ENCODE results near the gene PSENEN. TPM values are rescaled to one million over a fixed set of nuclear protein-coding genes. Genes with fewer than 3 reads are reported as not detected.

The PSENEN gene
- polyA plus RNA-seq, 4 donors = 59.7 to 95.9 (median 70.1) TPM

DNA sequence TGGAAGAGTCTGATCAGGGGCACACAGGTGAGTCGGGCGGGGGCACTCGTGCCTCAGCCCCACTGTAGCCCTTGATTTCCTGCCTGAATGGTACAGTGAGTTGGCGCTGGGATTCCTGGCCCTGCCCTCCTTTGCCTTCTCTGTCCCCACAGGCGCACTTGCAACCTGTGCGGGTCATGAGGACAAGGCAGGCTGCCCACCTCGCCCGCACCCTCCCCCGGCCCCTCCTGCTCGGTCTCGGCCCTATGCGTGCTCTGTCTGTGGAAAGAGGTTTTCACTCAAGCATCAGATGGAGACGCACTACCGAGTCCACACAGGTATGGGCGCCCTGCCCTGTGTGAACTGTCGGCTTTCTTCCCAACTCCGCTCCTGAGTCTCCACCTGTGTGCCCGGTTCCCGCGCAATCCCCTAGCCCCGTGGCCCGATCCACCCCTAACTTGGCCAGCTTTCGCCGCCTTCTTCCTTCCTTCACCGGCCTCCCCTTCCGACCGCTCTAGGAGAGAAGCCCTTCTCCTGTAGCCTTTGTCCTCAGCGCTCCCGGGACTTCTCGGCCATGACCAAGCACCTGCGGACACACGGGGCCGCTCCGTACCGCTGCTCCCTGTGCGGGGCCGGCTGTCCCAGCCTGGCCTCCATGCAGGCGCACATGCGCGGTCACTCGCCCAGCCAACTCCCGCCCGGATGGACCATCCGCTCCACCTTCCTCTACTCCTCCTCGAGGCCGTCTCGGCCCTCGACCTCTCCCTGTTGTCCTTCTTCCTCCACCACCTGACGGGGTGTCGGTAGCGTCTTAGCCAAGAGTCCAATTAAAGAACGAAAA is 29.3 kb upstream of the PSENEN start:
- FAIRE-seq (no peak), DNase-seq (peak in 1 of 2 donors; percentile 29)
- WGBS, 3 donors = 0 to 3% (median 2%) methylated on average over 44 to 52 of the region's 52 CpGs
- peaks cover 0 to under 1% (median 0%) of the 10 kb centered on the region in 3 donors for H3K27me3 ChIP-seq (ENCODE audit: control insufficient read depth in 3 of 3, insufficient read depth in 3 of 3, low read length in 3 of 3)
- peaks cover 0 to 17% (median 4%) of the 10 kb centered on the region in 3 donors for H3K36me3 ChIP-seq (ENCODE audit: control insufficient read depth in 3 of 3, insufficient read depth in 2 of 3, low read depth in 1 of 3, low read length in 3 of 3)
- no peaks in the 10 kb centered on the region for H3K9me3 ChIP-seq (ENCODE audit: control insufficient read depth in 2 of 2, insufficient read depth in 1 of 2, low read depth in 1 of 2, low read length in 1 of 2)
- H3K4me3 ChIP-seq (ENCODE audit: low read depth in 1 of 3, low read length in 3 of 3) = peak overlapping the region; percentile 28 to 95 (median 93)
- H3K27ac ChIP-seq (ENCODE audit: low read depth in 1 of 3, low read length in 2 of 3) = peak overlapping the region; percentile 82 to 94 (median 86)
- H3K4me1 ChIP-seq (ENCODE audit: control insufficient read depth in 3 of 3, insufficient read depth in 2 of 3, low read depth in 1 of 3, low read length in 2 of 3) = peaks cover 0 to 25% (median 11%) of the 10 kb centered on the region in 3 donors

DNA sequence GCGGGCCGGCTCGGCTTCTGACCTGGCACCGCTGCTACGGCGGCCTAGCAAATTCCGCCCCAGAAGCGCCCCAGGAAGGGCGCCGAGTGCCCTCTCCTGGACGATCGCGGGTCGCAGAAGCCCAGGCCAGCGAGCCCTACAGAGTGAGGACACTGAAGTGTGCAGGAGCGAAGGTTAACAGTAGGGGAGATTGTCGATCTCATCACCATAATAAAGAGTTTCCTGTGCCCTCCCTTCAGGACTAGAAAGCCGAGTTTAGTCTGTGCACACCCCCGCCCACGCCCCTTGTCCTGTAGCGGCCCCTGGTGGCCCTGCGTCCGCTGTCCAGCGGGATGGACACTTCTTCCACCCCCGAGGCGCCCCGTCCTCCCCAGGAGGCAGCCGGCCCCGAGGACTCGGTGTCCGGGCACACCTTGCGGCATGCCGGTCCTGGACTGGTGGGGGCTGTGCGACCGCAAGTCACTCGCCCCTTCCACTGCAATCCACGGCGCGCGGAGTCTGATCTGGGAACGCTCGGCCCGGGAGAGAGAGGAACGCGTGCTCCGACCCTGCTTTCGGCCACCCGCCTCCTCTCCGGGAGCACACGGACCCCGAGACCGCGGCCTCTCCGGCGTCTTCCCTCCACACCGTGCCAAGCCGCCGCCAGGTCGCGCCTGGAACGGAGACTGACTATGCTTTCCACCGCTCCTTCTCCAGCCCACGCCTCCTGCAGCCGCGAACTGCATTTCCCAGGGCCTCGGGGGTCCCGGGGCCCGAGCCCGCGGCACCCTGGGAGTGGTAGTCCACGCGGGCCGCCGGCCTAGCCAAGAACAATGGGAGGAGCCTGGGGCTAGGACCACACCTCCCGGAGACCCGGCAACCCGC is 28.4 kb upstream of the PSENEN start:
- no peaks in the 10 kb centered on the region for H3K9me3 ChIP-seq (ENCODE audit: control insufficient read depth in 2 of 2, insufficient read depth in 1 of 2, low read depth in 1 of 2, low read length in 1 of 2)
- H3K4me3 ChIP-seq (ENCODE audit: low read depth in 1 of 3, low read length in 3 of 3) = peak overlapping the region; percentile 92 to 95 (median 93)
- H3K27me3 ChIP-seq (ENCODE audit: control insufficient read depth in 3 of 3, insufficient read depth in 3 of 3, low read length in 3 of 3) = no peaks in the 10 kb centered on the region
- FAIRE-seq = no peak
- peak; percentile 92 to 98 for DNase-seq
- 0% methylated on average over 55 to 77 of the region's 77 CpGs for WGBS, 3 donors
- peaks cover 0 to 25% (median 11%) of the 10 kb centered on the region in 3 donors for H3K4me1 ChIP-seq (ENCODE audit: control insufficient read depth in 3 of 3, insufficient read depth in 2 of 3, low read depth in 1 of 3, low read length in 2 of 3)
- peak overlapping the region; percentile 82 to 94 (median 86) for H3K27ac ChIP-seq (ENCODE audit: low read depth in 1 of 3, low read length in 2 of 3)
- peaks cover 2 to 25% (median 8%) of the 10 kb centered on the region in 3 donors for H3K36me3 ChIP-seq (ENCODE audit: control insufficient read depth in 3 of 3, insufficient read depth in 2 of 3, low read depth in 1 of 3, low read length in 3 of 3)

DNA sequence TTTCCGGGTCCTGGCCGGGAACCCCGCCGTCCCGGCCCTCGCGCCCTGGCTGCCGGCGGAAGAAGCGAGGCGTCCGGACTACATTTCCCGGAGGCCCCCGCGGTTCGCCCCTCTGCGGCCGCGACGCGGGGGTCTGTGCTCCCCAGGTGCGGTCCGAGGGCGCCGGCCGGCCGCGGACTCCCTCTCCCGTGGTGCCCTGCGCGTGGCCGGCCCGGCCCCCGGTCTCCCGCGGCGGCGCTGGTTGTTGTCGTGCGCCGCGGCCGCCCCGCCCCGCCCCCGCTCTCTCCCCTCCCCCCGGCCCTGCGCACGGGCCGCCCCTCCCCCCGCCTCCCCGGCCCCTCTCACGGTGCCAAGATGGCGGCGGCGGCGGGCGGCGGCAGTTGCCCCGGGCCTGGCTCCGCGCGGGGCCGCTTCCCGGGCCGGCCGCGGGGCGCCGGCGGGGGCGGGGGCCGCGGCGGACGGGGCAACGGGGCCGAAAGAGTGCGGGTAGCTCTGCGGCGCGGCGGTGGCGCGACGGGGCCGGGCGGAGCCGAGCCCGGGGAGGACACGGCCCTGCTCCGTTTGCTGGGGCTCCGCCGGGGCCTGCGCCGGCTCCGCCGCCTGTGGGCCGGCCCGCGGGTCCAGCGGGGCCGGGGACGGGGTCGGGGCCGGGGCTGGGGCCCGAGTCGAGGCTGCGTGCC is 27.6 kb upstream of the PSENEN start, which contains the start of gene KMT2B:
Gene KMT2B (plus strand): TSS at position 339 of the 680 bp plus-strand sequence. CDS start 16 bp downstream, at position 355.
- Histone ChIP-seq H3K4me1 (ENCODE audit: control insufficient read depth in 3 of 3, insufficient read depth in 2 of 3, low read depth in 1 of 3, low read length in 2 of 3) (peaks cover 0 to 25% (median 11%) of the 10 kb centered on the region in 3 donors), H3K36me3 (ENCODE audit: control insufficient read depth in 3 of 3, insufficient read depth in 2 of 3, low read depth in 1 of 3, low read length in 3 of 3) (peaks cover 7 to 33% (median 8%) of the 10 kb centered on the region in 3 donors), H3K9me3 (ENCODE audit: control insufficient read depth in 2 of 2, insufficient read depth in 1 of 2, low read depth in 1 of 2, low read length in 1 of 2) (no peaks in the 10 kb centered on the region), H3K27ac (ENCODE audit: low read depth in 1 of 3, low read length in 2 of 3) (peak within 1 kb of the TSS; percentile 82 to 94 (median 86)), H3K4me3 (ENCODE audit: low read depth in 1 of 3, low read length in 3 of 3) (peak within 1 kb of the TSS; percentile 92 to 95 (median 93)), H3K27me3 (ENCODE audit: control insufficient read depth in 3 of 3, insufficient read depth in 3 of 3, low read length in 3 of 3) (no peaks in the 10 kb centered on the region)
- DNase-seq (peak in 1 of 2 donors; percentile 98), FAIRE-seq (no peak)
- 0 to 1% (median 0%) methylated on average over 7 to 108 of the region's 109 CpGs for WGBS, 3 donors

DNA sequence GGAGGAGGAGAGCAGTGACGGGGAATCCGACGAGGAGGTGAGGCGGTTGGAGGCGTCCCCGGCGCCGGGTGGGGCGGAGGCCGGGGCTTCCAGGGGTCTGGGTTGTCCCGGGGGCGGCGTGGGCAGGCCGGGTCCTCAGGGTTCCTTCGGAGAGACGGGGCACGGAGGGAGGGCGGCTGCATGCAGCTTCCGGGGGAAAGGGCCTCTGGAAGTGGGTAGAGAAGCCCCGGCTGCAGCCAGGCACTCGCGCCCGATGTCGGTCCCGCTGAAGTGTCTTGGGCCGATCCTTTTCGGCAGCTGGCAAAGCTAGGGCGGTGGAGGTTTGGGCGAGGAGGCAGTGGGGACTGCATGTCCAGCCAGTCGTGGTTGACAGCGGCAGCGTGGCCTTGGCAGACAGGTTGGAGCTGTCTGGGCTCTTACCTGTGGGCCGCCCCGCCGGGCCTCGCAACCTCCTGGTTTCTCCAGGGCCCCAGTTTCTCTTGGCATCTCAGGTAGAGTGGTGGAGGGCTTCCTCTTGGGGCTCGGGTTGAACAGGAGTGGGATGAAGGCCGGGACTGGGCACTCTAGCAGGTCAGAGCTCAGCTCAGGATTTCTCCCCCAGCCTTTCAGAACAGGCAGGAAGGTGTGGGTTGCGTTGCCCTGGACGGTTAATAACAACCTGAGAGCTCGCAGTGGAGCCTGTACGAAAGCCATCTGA is 27.0 kb upstream of the PSENEN start:
- peak overlapping the region; percentile 85 to 95 (median 92) for H3K4me3 ChIP-seq (ENCODE audit: low read depth in 1 of 3, low read length in 3 of 3)
- H3K4me1 ChIP-seq (ENCODE audit: control insufficient read depth in 3 of 3, insufficient read depth in 2 of 3, low read depth in 1 of 3, low read length in 2 of 3) = peaks cover 0 to 25% (median 11%) of the 10 kb centered on the region in 3 donors
- peak overlapping the region; percentile 38 to 66 (median 53) for H3K27ac ChIP-seq (ENCODE audit: low read depth in 1 of 3, low read length in 2 of 3)
- DNase-seq (peak; percentile 38 to 51), FAIRE-seq (no peak)
- peaks cover 8 to 40% (median 9%) of the 10 kb centered on the region in 3 donors for H3K36me3 ChIP-seq (ENCODE audit: control insufficient read depth in 3 of 3, insufficient read depth in 2 of 3, low read depth in 1 of 3, low read length in 3 of 3)
- WGBS, 3 donors = 1% methylated on average over 38 to 42 of the region's 42 CpGs
- no peaks in the 10 kb centered on the region for H3K9me3 ChIP-seq (ENCODE audit: control insufficient read depth in 2 of 2, insufficient read depth in 1 of 2, low read depth in 1 of 2, low read length in 1 of 2)
- no peaks in the 10 kb centered on the region for H3K27me3 ChIP-seq (ENCODE audit: control insufficient read depth in 3 of 3, insufficient read depth in 3 of 3, low read length in 3 of 3)

DNA sequence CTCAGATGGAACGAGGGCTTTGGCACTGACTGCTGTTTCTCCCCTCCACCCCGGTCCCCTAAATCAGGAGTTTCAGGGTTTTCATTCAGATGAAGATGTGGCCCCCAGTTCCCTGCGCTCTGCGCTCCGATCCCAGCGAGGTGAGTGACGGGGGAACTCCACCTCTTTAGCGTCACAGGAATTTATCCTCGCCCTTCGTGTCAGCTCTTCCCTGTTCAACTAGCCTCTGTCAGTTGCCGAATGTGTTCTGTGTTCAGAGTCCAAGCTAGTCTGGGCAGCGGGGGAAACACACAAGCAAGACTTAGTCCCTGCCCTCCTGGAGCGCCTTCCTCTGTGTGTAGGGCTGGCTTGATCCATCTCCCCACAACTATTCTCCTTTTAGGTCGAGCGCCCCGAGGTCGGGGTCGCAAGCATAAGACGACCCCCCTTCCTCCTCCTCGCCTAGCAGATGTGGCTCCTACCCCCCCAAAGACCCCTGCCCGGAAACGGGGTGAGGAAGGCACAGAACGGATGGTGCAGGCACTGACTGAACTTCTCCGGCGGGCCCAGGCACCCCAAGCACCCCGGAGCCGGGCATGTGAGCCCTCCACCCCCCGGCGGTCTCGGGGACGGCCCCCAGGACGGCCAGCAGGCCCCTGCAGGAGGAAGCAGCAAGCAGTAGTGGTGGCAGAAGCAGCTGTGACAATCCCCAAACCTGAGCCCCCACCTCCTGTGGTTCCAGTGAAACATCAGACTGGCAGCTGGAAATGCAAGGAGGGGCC is 25.9 kb upstream of the PSENEN start:
- 79 to 86% (median 83%) methylated on average over 32 of the region's 32 CpGs for WGBS, 3 donors
- no peak for FAIRE-seq
- no peaks in the 10 kb centered on the region for H3K27me3 ChIP-seq (ENCODE audit: control insufficient read depth in 3 of 3, insufficient read depth in 3 of 3, low read length in 3 of 3)
- peaks cover 0 to 25% (median 11%) of the 10 kb centered on the region in 3 donors for H3K4me1 ChIP-seq (ENCODE audit: control insufficient read depth in 3 of 3, insufficient read depth in 2 of 3, low read depth in 1 of 3, low read length in 2 of 3)
- peak overlapping the region in 2 of 3 donors; percentile 85 to 95 for H3K4me3 ChIP-seq (ENCODE audit: low read depth in 1 of 3, low read length in 3 of 3)
- H3K9me3 ChIP-seq (ENCODE audit: control insufficient read depth in 2 of 2, insufficient read depth in 1 of 2, low read depth in 1 of 2, low read length in 1 of 2) = no peaks in the 10 kb centered on the region
- peak in 1 of 2 donors; percentile 16 for DNase-seq
- peaks cover 10 to 51% (median 16%) of the 10 kb centered on the region in 3 donors for H3K36me3 ChIP-seq (ENCODE audit: control insufficient read depth in 3 of 3, insufficient read depth in 2 of 3, low read depth in 1 of 3, low read length in 3 of 3)
- no peak overlapping the region for H3K27ac ChIP-seq (ENCODE audit: low read depth in 1 of 3, low read length in 2 of 3)

DNA sequence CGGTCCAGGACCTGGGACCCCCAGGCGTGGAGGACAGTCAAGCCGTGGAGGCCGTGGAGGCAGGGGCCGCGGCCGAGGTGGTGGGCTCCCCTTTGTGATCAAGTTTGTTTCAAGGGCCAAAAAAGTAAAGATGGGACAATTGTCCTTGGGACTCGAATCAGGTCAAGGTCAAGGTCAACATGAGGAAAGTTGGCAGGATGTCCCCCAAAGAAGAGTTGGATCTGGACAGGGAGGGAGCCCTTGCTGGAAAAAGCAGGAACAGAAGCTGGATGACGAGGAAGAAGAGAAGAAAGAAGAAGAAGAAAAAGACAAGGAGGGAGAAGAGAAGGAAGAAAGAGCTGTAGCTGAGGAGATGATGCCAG is 25.3 kb upstream of the PSENEN start:
- FAIRE-seq = no peak
- no peak for DNase-seq
- Histone ChIP-seq H3K9me3 (ENCODE audit: control insufficient read depth in 2 of 2, insufficient read depth in 1 of 2, low read depth in 1 of 2, low read length in 1 of 2) (no peaks in the 10 kb centered on the region), H3K36me3 (ENCODE audit: control insufficient read depth in 3 of 3, insufficient read depth in 2 of 3, low read depth in 1 of 3, low read length in 3 of 3) (peaks cover 14 to 56% (median 21%) of the 10 kb centered on the region in 3 donors), H3K27me3 (ENCODE audit: control insufficient read depth in 3 of 3, insufficient read depth in 3 of 3, low read length in 3 of 3) (no peaks in the 10 kb centered on the region), H3K4me1 (ENCODE audit: control insufficient read depth in 3 of 3, insufficient read depth in 2 of 3, low read depth in 1 of 3, low read length in 2 of 3) (peaks cover 0 to 23% (median 11%) of the 10 kb centered on the region in 3 donors), H3K4me3 (ENCODE audit: low read depth in 1 of 3, low read length in 3 of 3) (no peak overlapping the region), H3K27ac (ENCODE audit: low read depth in 1 of 3, low read length in 2 of 3) (no peak overlapping the region)
- WGBS, 3 donors = 90 to 92% (median 90%) methylated on average over 9 of the region's 9 CpGs

DNA sequence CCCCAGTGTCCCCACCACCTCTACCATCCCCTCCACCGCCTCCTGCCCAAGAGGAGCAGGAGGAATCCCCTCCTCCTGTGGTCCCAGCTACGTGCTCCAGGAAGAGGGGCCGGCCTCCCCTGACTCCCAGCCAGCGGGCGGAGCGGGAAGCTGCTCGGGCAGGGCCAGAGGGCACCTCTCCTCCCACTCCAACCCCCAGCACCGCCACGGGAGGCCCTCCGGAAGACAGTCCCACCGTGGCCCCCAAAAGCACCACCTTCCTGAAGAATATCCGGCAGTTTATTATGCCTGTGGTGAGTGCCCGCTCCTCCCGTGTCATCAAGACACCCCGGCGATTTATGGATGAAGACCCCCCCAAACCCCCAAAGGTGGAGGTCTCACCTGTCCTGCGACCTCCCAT is 24.8 kb upstream of the PSENEN start:
- no peaks in the 10 kb centered on the region for H3K9me3 ChIP-seq (ENCODE audit: control insufficient read depth in 2 of 2, insufficient read depth in 1 of 2, low read depth in 1 of 2, low read length in 1 of 2)
- no peak overlapping the region for H3K27ac ChIP-seq (ENCODE audit: low read depth in 1 of 3, low read length in 2 of 3)
- FAIRE-seq = no peak
- H3K4me1 ChIP-seq (ENCODE audit: control insufficient read depth in 3 of 3, insufficient read depth in 2 of 3, low read depth in 1 of 3, low read length in 2 of 3) = peaks cover 0 to 17% (median 8%) of the 10 kb centered on the region in 3 donors
- WGBS, 3 donors = 86 to 92% (median 88%) methylated on average over 11 to 17 of the region's 17 CpGs
- no peak for DNase-seq
- H3K27me3 ChIP-seq (ENCODE audit: control insufficient read depth in 3 of 3, insufficient read depth in 3 of 3, low read length in 3 of 3) = no peaks in the 10 kb centered on the region
- H3K4me3 ChIP-seq (ENCODE audit: low read depth in 1 of 3, low read length in 3 of 3) = no peak overlapping the region
- peaks cover 19 to 61% (median 26%) of the 10 kb centered on the region in 3 donors for H3K36me3 ChIP-seq (ENCODE audit: control insufficient read depth in 3 of 3, insufficient read depth in 2 of 3, low read depth in 1 of 3, low read length in 3 of 3)
